Tibial artery (tissue), 4 donors: ENCODE measurements around the gene UGCG.

Experiments used
- DNase-seq, 2 donors: peaks; one replicate each; pipeline ENCODE4 v3.0.0-alpha.2; 2019
- H3K27ac ChIP-seq, 2 donors: fragments of 200-600 bp; sonication (generic) in 1 of 2; 1 replicate in 1 of 2; 2 replicates in 1 of 2; pipeline ENCODE4 v1.5.1; 2018 to 2019; ENCODE audit warnings: mild to moderate bottlenecking in 1 of 2
- H3K27me3 ChIP-seq, 2 donors: fragments of 200-600 bp; sonication (generic) in 1 of 2; one replicate each; pipeline versions ENCODE4 v1.5.1 to v1.6.0; 2016 to 2019
- H3K36me3 ChIP-seq, 3 donors: fragments of 200-600 bp; sonication (generic) in 2 of 3; one replicate each; pipeline ENCODE4 v1.5.1; 2016 to 2019; ENCODE audit warnings: mild to moderate bottlenecking in 2 of 3
- H3K4me1 ChIP-seq, 4 donors: fragments of 200-600 bp; sonication (generic) in 2 of 4; 1 replicate in 3 of 4; 2 replicates in 1 of 4; pipeline ENCODE4 v1.5.1; 2016 to 2019
- H3K4me3 ChIP-seq, 2 donors: fragments of 200-600 bp; sonication (generic) in 1 of 2; 1 replicate in 1 of 2; 2 replicates in 1 of 2; pipeline ENCODE4 v1.5.1; 2018 to 2019; ENCODE audit warnings: mild to moderate bottlenecking in 2 of 2
- H3K9me3 ChIP-seq, 3 donors: fragments of 200-600 bp; sonication (generic) in 1 of 3; one replicate each; pipeline ENCODE4 v1.5.1; 2016 to 2019
- intact Hi-C: fragments of 100-400 bp; cut with DNase I; formaldehyde crosslinking; loops from one replicate; pipeline ENCODE4 v1.15.0; 2023; ENCODE audit warnings: low total_unique reads
- TF ChIP-seq, protein P1 (sequence below), 2 experiments: fragments of 200-600 bp in 1 of 2; fragments of 450-650 bp in 1 of 2; IDR thresholded peaks; one replicate each; pipeline ENCODE4 v1.5.1; 2017 to 2019; ENCODE audit warnings: antibody characterized with exemption in 2 of 2, mild to moderate bottlenecking in 1 of 2, moderate library complexity in 1 of 2

UGCG gene

DNA sequence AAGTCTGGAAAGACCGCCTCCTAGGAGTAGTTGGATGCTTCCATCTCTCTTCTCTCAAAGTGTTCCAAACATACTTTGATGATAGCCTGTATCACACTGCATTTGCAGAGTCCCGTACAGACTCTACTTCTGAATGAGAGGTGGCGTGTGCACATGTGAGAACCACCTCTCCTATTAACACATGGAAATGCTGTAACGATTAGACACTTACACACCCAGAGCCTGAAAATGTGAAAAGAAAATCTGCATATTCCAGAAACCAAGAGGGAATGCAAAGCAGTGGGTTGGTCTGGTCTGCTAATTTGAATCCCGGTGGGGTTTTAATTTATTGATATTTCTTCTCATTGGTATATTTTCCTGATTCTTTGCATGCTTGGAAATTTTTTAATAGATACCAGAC, 10.5 kb downstream of the UGCG start:
- H3K27ac ChIP-seq: no peak overlapping the region
- H3K27me3 ChIP-seq: no peaks in the 10 kb centered on the region
- no peak for DNase-seq
- peaks cover 0 to 44% (median 26%) of the 10 kb centered on the region in 4 donors for H3K4me1 ChIP-seq
- no peaks in the 10 kb centered on the region for H3K36me3 ChIP-seq
- intact Hi-C loops: loop anchor here (5.0 to 10.0 kb wide), 2 partner anchors 58 to 110 kb away; no protein-coding TSS in a partner anchor
- TF ChIP-seq, protein P1, sequence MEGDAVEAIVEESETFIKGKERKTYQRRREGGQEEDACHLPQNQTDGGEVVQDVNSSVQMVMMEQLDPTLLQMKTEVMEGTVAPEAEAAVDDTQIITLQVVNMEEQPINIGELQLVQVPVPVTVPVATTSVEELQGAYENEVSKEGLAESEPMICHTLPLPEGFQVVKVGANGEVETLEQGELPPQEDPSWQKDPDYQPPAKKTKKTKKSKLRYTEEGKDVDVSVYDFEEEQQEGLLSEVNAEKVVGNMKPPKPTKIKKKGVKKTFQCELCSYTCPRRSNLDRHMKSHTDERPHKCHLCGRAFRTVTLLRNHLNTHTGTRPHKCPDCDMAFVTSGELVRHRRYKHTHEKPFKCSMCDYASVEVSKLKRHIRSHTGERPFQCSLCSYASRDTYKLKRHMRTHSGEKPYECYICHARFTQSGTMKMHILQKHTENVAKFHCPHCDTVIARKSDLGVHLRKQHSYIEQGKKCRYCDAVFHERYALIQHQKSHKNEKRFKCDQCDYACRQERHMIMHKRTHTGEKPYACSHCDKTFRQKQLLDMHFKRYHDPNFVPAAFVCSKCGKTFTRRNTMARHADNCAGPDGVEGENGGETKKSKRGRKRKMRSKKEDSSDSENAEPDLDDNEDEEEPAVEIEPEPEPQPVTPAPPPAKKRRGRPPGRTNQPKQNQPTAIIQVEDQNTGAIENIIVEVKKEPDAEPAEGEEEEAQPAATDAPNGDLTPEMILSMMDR (IDR thresholded peaks at IDR 0.05): no peak
- H3K9me3 ChIP-seq: no peaks in the 10 kb centered on the region
- H3K4me3 ChIP-seq: no peak overlapping the region

- no peaks in the 10 kb centered on the region for H3K9me3 ChIP-seq
- no peak overlapping the region for H3K4me3 ChIP-seq
- H3K36me3 ChIP-seq: no peaks in the 10 kb centered on the region
- DNase-seq: no peak
- H3K4me1 ChIP-seq: peaks cover 0 to 27% (median 13%) of the 10 kb centered on the region in 4 donors
- TF ChIP-seq, protein P1 (IDR thresholded peaks at IDR 0.05): no peak
- intact Hi-C loops: loop anchor here (5.0 to 10.0 kb wide), 2 partner anchors 55 to 108 kb away; no protein-coding TSS in a partner anchor
- no peaks in the 10 kb centered on the region for H3K27me3 ChIP-seq
- H3K27ac ChIP-seq: no peak overlapping the region
Measured at GRCh38 chr9:111909444-111909843, 12.8 kb downstream of the UGCG start.

GRCh38 chr9:111910428-111910827, 13.8 kb downstream of the UGCG start:
- TF ChIP-seq, protein P1 (IDR thresholded peaks at IDR 0.05): no peak
- intact Hi-C loops: no loop called here
- no peaks in the 10 kb centered on the region for H3K27me3 ChIP-seq
- H3K4me3 ChIP-seq: no peak overlapping the region
- DNase-seq: no peak
- H3K9me3 ChIP-seq: no peaks in the 10 kb centered on the region
- H3K36me3 ChIP-seq: no peaks in the 10 kb centered on the region
- H3K27ac ChIP-seq: no peak overlapping the region
- peaks cover 0 to 34% (median 12%) of the 10 kb centered on the region in 4 donors for H3K4me1 ChIP-seq

DNA sequence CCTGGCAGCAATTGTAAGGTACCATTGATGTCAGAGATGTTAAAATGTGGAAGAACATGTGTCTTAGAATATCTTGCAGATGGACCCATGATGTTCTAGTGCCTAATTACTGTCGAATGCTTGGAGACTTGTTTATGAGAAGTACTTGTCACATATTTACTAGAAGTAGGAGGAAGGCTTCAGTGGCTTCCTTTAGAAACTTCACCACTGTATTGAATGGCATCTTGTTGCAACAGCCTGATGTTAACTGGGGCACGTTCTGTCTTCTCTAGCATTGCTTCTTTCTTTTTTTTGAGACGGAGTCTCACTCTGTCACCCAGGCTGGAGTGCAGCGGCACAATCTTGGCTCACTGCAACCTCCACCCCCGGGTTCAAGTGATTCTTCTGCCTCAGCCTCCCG, 16.5 kb downstream of the UGCG start:
- TF ChIP-seq, protein P1 (IDR thresholded peaks at IDR 0.05): no peak
- H3K9me3 ChIP-seq: no peaks in the 10 kb centered on the region
- no peak overlapping the region for H3K4me3 ChIP-seq
- H3K4me1 ChIP-seq: peaks cover 0 to 41% (median 12%) of the 10 kb centered on the region in 4 donors
- no peak overlapping the region for H3K27ac ChIP-seq
- intact Hi-C loops: no loop called here
- H3K27me3 ChIP-seq: no peaks in the 10 kb centered on the region
- H3K36me3 ChIP-seq: no peaks in the 10 kb centered on the region
- no peak for DNase-seq

GRCh38 chr9:111914749-111915424, 18.3 kb downstream of the UGCG start:
- Histone ChIP-seq H3K27me3 (no peaks in the 10 kb centered on the region), H3K27ac (no peak overlapping the region), H3K36me3 (no peaks in the 10 kb centered on the region), H3K9me3 (no peaks in the 10 kb centered on the region), H3K4me1 (peaks cover 0 to 25% (median 5%) of the 10 kb centered on the region in 4 donors), H3K4me3 (no peak overlapping the region)
- TF ChIP-seq, protein P1 (IDR thresholded peaks at IDR 0.05): no peak
- intact Hi-C loops: no loop called here
- no peak for DNase-seq
